LNCaP clone FGC (cell line): ENCODE measurements around the gene MAST4.

ENCODE experiments used
- DNase-seq: peaks from one replicate; pipeline ENCODE4 v3.0.0-alpha.2; 2011; ENCODE audit warnings: low read depth
- H3K4me3 ChIP-seq: 2 replicates; pipeline ENCODE4 v1.5.1; 2011; ENCODE audit warnings: mild to moderate bottlenecking, low read depth, low read length, control low read depth
- CTCF ChIP-seq: IDR thresholded peaks from 2 replicates; pipeline ENCODE4 v1.5.1; 2012; ENCODE audit warnings: mild to moderate bottlenecking; ENCODE audit not compliant: control insufficient read depth, insufficient read depth; ENCODE audit errors: extremely low read depth

MAST4 gene

GRCh38 chr5:66896171-66896570 is 300.0 kb downstream of the MAST4 start:
- H3K4me3 ChIP-seq: no peak overlapping the region
- no peak for TF ChIP-seq CTCF
- no peak for DNase-seq

- no peak overlapping the region for H3K4me3 ChIP-seq
- TF ChIP-seq CTCF: no peak
- DNase-seq: no peak
These were observed 301.2 kb downstream of the MAST4 start for GRCh38 chr5:66897356-66897755.

- no peak for TF ChIP-seq CTCF
- DNase-seq: no peak
- no peak overlapping the region for H3K4me3 ChIP-seq
These were observed 302.2 kb downstream of the MAST4 start for GRCh38 chr5:66898241-66898995.

- no peak for DNase-seq
- no peak overlapping the region for H3K4me3 ChIP-seq
- no peak for TF ChIP-seq CTCF
These were observed 307.0 kb downstream of the MAST4 start for GRCh38 chr5:66903218-66903617.

GRCh38 chr5:66903709-66904108 is 307.5 kb downstream of the MAST4 start:
- DNase-seq: no peak
- no peak overlapping the region for H3K4me3 ChIP-seq
- no peak for TF ChIP-seq CTCF

GRCh38 chr5:66904189-66904588 is 308.0 kb downstream of the MAST4 start:
- no peak for TF ChIP-seq CTCF
- no peak for DNase-seq

GRCh38 chr5:66906021-66906420 is 309.8 kb downstream of the MAST4 start:
- no peak overlapping the region for H3K4me3 ChIP-seq
- DNase-seq: no peak
- no peak for TF ChIP-seq CTCF

More at GRCh38 chr5:66904189-66904588, 308.0 kb downstream of the MAST4 start:
- H3K4me3 ChIP-seq: no peak overlapping the region
